ENCODE data around the gene PHF21B.
"Not testable (repeated sequence)": the region's sequence is repeated elsewhere in the genome, so short reads cannot be mapped to it uniquely, and the experiment has no call there.

PHF21B gene

GRCh38 chr22:45009606-45010531 lies at the start of gene PHF21B:
PHF21B (minus strand) TSS chr22:45010005; CDS start chr22:45009549, 456 bp downstream.
- ATAC-seq (replicated peaks; ENCODE audit: extremely low read depth, poor library complexity, severe bottlenecking) = no peak
- H3K4me1 Mint-ChIP-seq = peaks cover 8% of the 10 kb centered on the region
- no peak for DNase-seq (ENCODE audit: low spot score in 2 of 2)

GRCh38 chr22:45059296-45059695 lies 49.5 kb upstream of the PHF21B start:
- H3K36me3 Mint-ChIP-seq (ENCODE audit: insufficient read depth) = no peaks in the 10 kb centered on the region

More at GRCh38 chr22:45009606-45010531, at the start of gene PHF21B:
- Mint-ChIP-seq H3K27me3 (peaks cover 67% of the 10 kb centered on the region), H3K27ac (ENCODE audit: low read depth) (no peak within 1 kb of the TSS), H3K36me3 (ENCODE audit: insufficient read depth) (peaks cover 7% of the 10 kb centered on the region), H3K9me3 (no peaks in the 10 kb centered on the region), H3K4me3 (peak within 1 kb of the TSS; percentile 87)

GRCh38 chr22:45058622-45058912 lies 48.8 kb upstream of the PHF21B start:
- H3K9me3 Mint-ChIP-seq = no peaks in the 10 kb centered on the region
- no peak overlapping the region for H3K27ac Mint-ChIP-seq (ENCODE audit: low read depth)
- no peak for DNase-seq (ENCODE audit: low spot score in 2 of 2)
- H3K4me1 Mint-ChIP-seq = peaks cover 6% of the 10 kb centered on the region
- H3K4me3 Mint-ChIP-seq = no peak overlapping the region
- no peaks in the 10 kb centered on the region for H3K36me3 Mint-ChIP-seq (ENCODE audit: insufficient read depth)
- H3K27me3 Mint-ChIP-seq = peaks cover 32% of the 10 kb centered on the region
- no peak for ATAC-seq (replicated peaks; ENCODE audit: extremely low read depth, poor library complexity, severe bottlenecking)

More at GRCh38 chr22:45059296-45059695, 49.5 kb upstream of the PHF21B start:
- DNase-seq (ENCODE audit: low spot score in 2 of 2) = no peak
- ATAC-seq (replicated peaks; ENCODE audit: extremely low read depth, poor library complexity, severe bottlenecking) = no peak
- peaks cover 37% of the 10 kb centered on the region for H3K27me3 Mint-ChIP-seq
- no peak overlapping the region for H3K4me3 Mint-ChIP-seq
- no peak overlapping the region for H3K27ac Mint-ChIP-seq (ENCODE audit: low read depth)
- H3K4me1 Mint-ChIP-seq = peaks cover 6% of the 10 kb centered on the region
- H3K9me3 Mint-ChIP-seq = no peaks in the 10 kb centered on the region

GRCh38 chr22:45055936-45056335 lies 46.1 kb upstream of the PHF21B start:
- Mint-ChIP-seq H3K4me1 (peaks cover 6% of the 10 kb centered on the region), H3K4me3 (no peak overlapping the region), H3K27me3 (peaks cover 51% of the 10 kb centered on the region), H3K36me3 (ENCODE audit: insufficient read depth) (no peaks in the 10 kb centered on the region), H3K9me3 (no peaks in the 10 kb centered on the region), H3K27ac (ENCODE audit: low read depth) (no peak overlapping the region)
- DNase-seq (ENCODE audit: low spot score in 2 of 2) = no peak
- no peak for ATAC-seq (replicated peaks; ENCODE audit: extremely low read depth, poor library complexity, severe bottlenecking)

GRCh38 chr22:45053571-45053970 lies 43.8 kb upstream of the PHF21B start:
- Mint-ChIP-seq H3K4me3 (no peak overlapping the region), H3K9me3 (no peaks in the 10 kb centered on the region), H3K36me3 (ENCODE audit: insufficient read depth) (no peaks in the 10 kb centered on the region), H3K27me3 (peaks cover 75% of the 10 kb centered on the region), H3K27ac (ENCODE audit: low read depth) (no peak overlapping the region), H3K4me1 (peaks cover 3% of the 10 kb centered on the region)
- DNase-seq (ENCODE audit: low spot score in 2 of 2) (no peak), ATAC-seq (replicated peaks; ENCODE audit: extremely low read depth, poor library complexity, severe bottlenecking) (no peak)

- no peaks in the 10 kb centered on the region for H3K36me3 Mint-ChIP-seq (ENCODE audit: insufficient read depth)
- no peaks in the 10 kb centered on the region for H3K9me3 Mint-ChIP-seq
- no peak for ATAC-seq (replicated peaks; ENCODE audit: extremely low read depth, poor library complexity, severe bottlenecking)
- H3K4me1 Mint-ChIP-seq = no peaks in the 10 kb centered on the region
- H3K27me3 Mint-ChIP-seq = peaks cover 78% of the 10 kb centered on the region
- no peak overlapping the region for H3K4me3 Mint-ChIP-seq
- DNase-seq (ENCODE audit: low spot score in 2 of 2) = no peak
- H3K27ac Mint-ChIP-seq (ENCODE audit: low read depth) = no peak overlapping the region
Observed at GRCh38 chr22:45053094-45053493, 43.3 kb upstream of the PHF21B start.

- peaks cover 80% of the 10 kb centered on the region for H3K27me3 Mint-ChIP-seq
- H3K36me3 Mint-ChIP-seq (ENCODE audit: insufficient read depth); ATAC-seq (replicated peaks; ENCODE audit: extremely low read depth, poor library complexity, severe bottlenecking); H3K4me3 Mint-ChIP-seq; H3K9me3 Mint-ChIP-seq; DNase-seq (ENCODE audit: low spot score in 2 of 2); H3K27ac Mint-ChIP-seq (ENCODE audit: low read depth); H3K4me1 Mint-ChIP-seq: not testable (repeated sequence)
Observed at GRCh38 chr22:45052665-45053064, 42.9 kb upstream of the PHF21B start.

GRCh38 chr22:45051946-45052345 lies 42.1 kb upstream of the PHF21B start:
- H3K4me1 Mint-ChIP-seq = no peaks in the 10 kb centered on the region
- ATAC-seq (replicated peaks; ENCODE audit: extremely low read depth, poor library complexity, severe bottlenecking) (no peak), DNase-seq (ENCODE audit: low spot score in 2 of 2) (no peak)
- no peak overlapping the region for H3K4me3 Mint-ChIP-seq
- no peak overlapping the region for H3K27ac Mint-ChIP-seq (ENCODE audit: low read depth)
- no peaks in the 10 kb centered on the region for H3K36me3 Mint-ChIP-seq (ENCODE audit: insufficient read depth)
- peaks cover 87% of the 10 kb centered on the region for H3K27me3 Mint-ChIP-seq
- no peaks in the 10 kb centered on the region for H3K9me3 Mint-ChIP-seq

GRCh38 chr22:45051419-45051818 lies 41.6 kb upstream of the PHF21B start:
- Mint-ChIP-seq H3K4me3 (no peak overlapping the region), H3K36me3 (ENCODE audit: insufficient read depth) (no peaks in the 10 kb centered on the region), H3K27me3 (peaks cover 90% of the 10 kb centered on the region), H3K9me3 (no peaks in the 10 kb centered on the region), H3K4me1 (no peaks in the 10 kb centered on the region), H3K27ac (ENCODE audit: low read depth) (no peak overlapping the region)
- no peak for DNase-seq (ENCODE audit: low spot score in 2 of 2)
- no peak for ATAC-seq (replicated peaks; ENCODE audit: extremely low read depth, poor library complexity, severe bottlenecking)

GRCh38 chr22:45047260-45047659 lies 37.5 kb upstream of the PHF21B start:
- Mint-ChIP-seq H3K9me3 (no peaks in the 10 kb centered on the region), H3K27me3 (peaks cover 80% of the 10 kb centered on the region), H3K4me1 (no peaks in the 10 kb centered on the region), H3K27ac (ENCODE audit: low read depth) (no peak overlapping the region), H3K36me3 (ENCODE audit: insufficient read depth) (no peaks in the 10 kb centered on the region), H3K4me3 (no peak overlapping the region)
- ATAC-seq (replicated peaks; ENCODE audit: extremely low read depth, poor library complexity, severe bottlenecking) (no peak), DNase-seq (ENCODE audit: low spot score in 2 of 2) (no peak)

- Mint-ChIP-seq H3K27me3 (peaks cover 67% of the 10 kb centered on the region), H3K36me3 (ENCODE audit: insufficient read depth) (no peaks in the 10 kb centered on the region), H3K9me3 (no peaks in the 10 kb centered on the region), H3K27ac (ENCODE audit: low read depth) (no peak overlapping the region), H3K4me3 (no peak overlapping the region), H3K4me1 (no peaks in the 10 kb centered on the region)
- DNase-seq (ENCODE audit: low spot score in 2 of 2) = no peak
- ATAC-seq (replicated peaks; ENCODE audit: extremely low read depth, poor library complexity, severe bottlenecking) = no peak
Observed at GRCh38 chr22:45045208-45045607, 35.4 kb upstream of the PHF21B start.

GRCh38 chr22:45042263-45042662 lies 32.5 kb upstream of the PHF21B start:
- H3K9me3 Mint-ChIP-seq = no peaks in the 10 kb centered on the region
- ATAC-seq (replicated peaks; ENCODE audit: extremely low read depth, poor library complexity, severe bottlenecking) (no peak), DNase-seq (ENCODE audit: low spot score in 2 of 2) (no peak)
- no peak overlapping the region for H3K4me3 Mint-ChIP-seq
- H3K36me3 Mint-ChIP-seq (ENCODE audit: insufficient read depth) = no peaks in the 10 kb centered on the region
- peaks cover 62% of the 10 kb centered on the region for H3K27me3 Mint-ChIP-seq
- no peak overlapping the region for H3K27ac Mint-ChIP-seq (ENCODE audit: low read depth)
- H3K4me1 Mint-ChIP-seq = no peaks in the 10 kb centered on the region

- H3K4me1 Mint-ChIP-seq = no peaks in the 10 kb centered on the region
- no peak overlapping the region for H3K27ac Mint-ChIP-seq (ENCODE audit: low read depth)
- H3K36me3 Mint-ChIP-seq (ENCODE audit: insufficient read depth) = no peaks in the 10 kb centered on the region
- H3K27me3 Mint-ChIP-seq = peaks cover 75% of the 10 kb centered on the region
- ATAC-seq (replicated peaks; ENCODE audit: extremely low read depth, poor library complexity, severe bottlenecking) = no peak
- H3K9me3 Mint-ChIP-seq = no peaks in the 10 kb centered on the region
- no peak overlapping the region for H3K4me3 Mint-ChIP-seq
- no peak for DNase-seq (ENCODE audit: low spot score in 2 of 2)
Observed at GRCh38 chr22:45039133-45039532, 29.3 kb upstream of the PHF21B start.
